ENCODE results near the gene LCN2.

DNA sequence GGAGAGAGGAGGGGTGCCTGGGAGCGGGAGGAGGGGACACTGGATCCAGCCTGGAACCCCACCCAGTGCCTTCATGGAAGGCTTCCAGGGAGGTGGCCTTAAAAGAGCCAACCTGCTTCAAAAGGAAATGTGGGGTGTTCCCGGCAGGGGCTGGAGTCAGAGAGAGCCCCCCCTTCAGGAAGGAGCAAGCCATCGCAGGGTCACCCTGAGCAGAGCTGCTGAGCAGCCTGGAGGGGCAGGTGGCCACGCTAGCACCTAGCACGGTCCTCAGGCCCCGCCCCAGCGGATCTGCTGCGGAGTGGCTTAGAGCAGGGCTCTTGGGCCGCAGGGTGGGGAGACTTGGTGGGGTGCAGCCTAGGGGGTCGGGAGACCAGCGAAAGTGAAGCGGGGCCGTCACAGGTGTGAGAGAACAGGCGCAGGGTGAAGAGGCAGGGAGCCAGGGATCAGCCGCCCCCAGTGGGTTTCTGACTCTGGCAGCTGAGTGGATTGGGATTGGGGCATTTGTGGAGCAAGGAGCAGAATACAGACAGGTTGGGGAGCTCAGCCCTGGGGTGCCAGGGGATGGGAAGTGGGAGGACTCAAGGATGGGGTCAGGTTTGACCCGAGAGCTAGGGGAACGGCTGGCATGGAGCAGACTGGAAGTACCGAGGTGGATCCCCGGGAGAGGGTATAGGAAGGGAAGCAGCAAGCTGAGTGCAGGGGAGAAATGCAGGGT lies 1.5 kb downstream of the LCN2 start:
- TF ChIP-seq, protein P1, sequence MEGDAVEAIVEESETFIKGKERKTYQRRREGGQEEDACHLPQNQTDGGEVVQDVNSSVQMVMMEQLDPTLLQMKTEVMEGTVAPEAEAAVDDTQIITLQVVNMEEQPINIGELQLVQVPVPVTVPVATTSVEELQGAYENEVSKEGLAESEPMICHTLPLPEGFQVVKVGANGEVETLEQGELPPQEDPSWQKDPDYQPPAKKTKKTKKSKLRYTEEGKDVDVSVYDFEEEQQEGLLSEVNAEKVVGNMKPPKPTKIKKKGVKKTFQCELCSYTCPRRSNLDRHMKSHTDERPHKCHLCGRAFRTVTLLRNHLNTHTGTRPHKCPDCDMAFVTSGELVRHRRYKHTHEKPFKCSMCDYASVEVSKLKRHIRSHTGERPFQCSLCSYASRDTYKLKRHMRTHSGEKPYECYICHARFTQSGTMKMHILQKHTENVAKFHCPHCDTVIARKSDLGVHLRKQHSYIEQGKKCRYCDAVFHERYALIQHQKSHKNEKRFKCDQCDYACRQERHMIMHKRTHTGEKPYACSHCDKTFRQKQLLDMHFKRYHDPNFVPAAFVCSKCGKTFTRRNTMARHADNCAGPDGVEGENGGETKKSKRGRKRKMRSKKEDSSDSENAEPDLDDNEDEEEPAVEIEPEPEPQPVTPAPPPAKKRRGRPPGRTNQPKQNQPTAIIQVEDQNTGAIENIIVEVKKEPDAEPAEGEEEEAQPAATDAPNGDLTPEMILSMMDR (IDR thresholded peaks at IDR 0.05) = no peak
- no peak for TF ChIP-seq POLR2A (IDR thresholded peaks at IDR 0.05)
- no peak for TF ChIP-seq POLR2AphosphoS5 (IDR thresholded peaks at IDR 0.05)
